Activated B cell treated with CpG ODN at 0.5 μM for 24 hours (primary cell): ENCODE data around the gene ROBO2. TPM values are rescaled to one million over a fixed set of nuclear protein-coding genes. Genes with fewer than 3 reads are reported as not detected.

ENCODE experiments used
- ATAC-seq: fragments of 200-7000 bp; cut with Tn5 transposase; one replicate; pipeline ENCODE4 v1.10.0; 2021; ENCODE audit warnings: low read depth, mild to moderate bottlenecking, moderate library complexity
- CTCF ChIA-PET: fragments of 350-600 bp; sonication (Branson Sonifier 250); formaldehyde crosslinking; loops from one replicate; lab custom pipeline; 2021; ENCODE audit warnings: antibody characterized with exemption; lab: Charles Lee
- POLR2A ChIA-PET: fragments of 350-600 bp; sonication (Branson Sonifier 250); formaldehyde crosslinking; loops from one replicate; lab custom pipeline; 2021; ENCODE audit warnings: antibody characterized with exemption; lab: Charles Lee
- DNase-seq: peaks from one replicate; pipeline ENCODE4 v3.0.0; 2022
- H3K27ac Mint-ChIP-seq: one replicate; pipeline ENCODE4 v1.8.0; 2020; ENCODE audit warnings: mixed read lengths
- H3K27me3 Mint-ChIP-seq: one replicate; pipeline ENCODE4 v1.8.0; 2021; ENCODE audit warnings: mixed read lengths
- H3K36me3 Mint-ChIP-seq: one replicate; pipeline ENCODE4 v1.8.0; 2021; ENCODE audit warnings: low read depth, mixed read lengths
- H3K4me1 Mint-ChIP-seq: one replicate; pipeline ENCODE4 v1.8.0; 2021; ENCODE audit warnings: mixed read lengths
- H3K4me3 Mint-ChIP-seq: one replicate; pipeline ENCODE4 v1.8.0; 2020; ENCODE audit warnings: mild to moderate bottlenecking, mixed read lengths
- H3K9me3 Mint-ChIP-seq: one replicate; pipeline ENCODE4 v1.8.0; 2020; ENCODE audit warnings: mixed read lengths
- CTCF ChIP-seq: fragments of 200-600 bp; IDR thresholded peaks from one replicate; pipeline ENCODE4 v1.8.0; 2022; ENCODE audit warnings: antibody characterized with exemption, mild to moderate bottlenecking
- intact Hi-C: fragments of 100-400 bp; cut with micrococcal nuclease; formaldehyde crosslinking; loops from one replicate; pipeline ENCODE4 v1.15.1; 2024
- total RNA-seq: library from RNA; stranded (reverse); gene quantifications from 2 replicates; pipeline ENCODE4 v1.2.3, GENCODE V29; 2022

Gene ROBO2
- total RNA-seq, 1 donor from 2014 or later = not detected

GRCh38 chr3:77652624-77653023 lies 612.7 kb downstream of the ROBO2 start:
- TF ChIP-seq CTCF = no peak
- H3K4me3 Mint-ChIP-seq = no peak overlapping the region
- intact Hi-C loops = no loop called here
- ChIA-PET POLR2A (no interaction called here), CTCF (no interaction called here)
- H3K4me1 Mint-ChIP-seq = no peaks in the 10 kb centered on the region
- ATAC-seq (no peak), DNase-seq (no peak)
- H3K36me3 Mint-ChIP-seq = no peaks in the 10 kb centered on the region
- H3K9me3 Mint-ChIP-seq = peaks cover 6% of the 10 kb centered on the region
- H3K27me3 Mint-ChIP-seq = no peaks in the 10 kb centered on the region
- no peak overlapping the region for H3K27ac Mint-ChIP-seq

DNA sequence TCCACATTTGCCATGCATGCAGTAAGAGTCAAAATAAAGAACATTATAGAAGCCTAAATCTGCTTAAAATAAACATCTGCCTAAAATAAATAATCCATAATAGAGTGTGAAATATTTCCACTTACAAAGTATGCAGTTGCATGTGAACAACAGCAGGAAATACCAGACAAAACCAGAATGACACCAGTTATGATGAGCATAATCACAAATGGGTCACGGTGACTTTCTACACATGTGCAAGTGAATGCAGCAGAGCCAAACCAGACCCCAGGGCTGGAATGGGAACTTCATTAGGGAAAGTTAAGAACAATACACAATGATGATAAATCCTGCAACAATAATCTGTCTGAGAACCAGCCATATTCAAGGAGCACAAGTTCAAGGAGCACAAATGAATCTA lies 615.5 kb downstream of the ROBO2 start:
- ChIA-PET CTCF (no interaction called here), POLR2A (no interaction called here)
- Mint-ChIP-seq H3K27ac (no peak overlapping the region), H3K4me3 (no peak overlapping the region), H3K27me3 (no peaks in the 10 kb centered on the region), H3K9me3 (peaks cover 10% of the 10 kb centered on the region), H3K4me1 (no peaks in the 10 kb centered on the region), H3K36me3 (no peaks in the 10 kb centered on the region)
- no peak for TF ChIP-seq CTCF
- DNase-seq (no peak), ATAC-seq (no peak)
- intact Hi-C loops = no loop called here

DNA sequence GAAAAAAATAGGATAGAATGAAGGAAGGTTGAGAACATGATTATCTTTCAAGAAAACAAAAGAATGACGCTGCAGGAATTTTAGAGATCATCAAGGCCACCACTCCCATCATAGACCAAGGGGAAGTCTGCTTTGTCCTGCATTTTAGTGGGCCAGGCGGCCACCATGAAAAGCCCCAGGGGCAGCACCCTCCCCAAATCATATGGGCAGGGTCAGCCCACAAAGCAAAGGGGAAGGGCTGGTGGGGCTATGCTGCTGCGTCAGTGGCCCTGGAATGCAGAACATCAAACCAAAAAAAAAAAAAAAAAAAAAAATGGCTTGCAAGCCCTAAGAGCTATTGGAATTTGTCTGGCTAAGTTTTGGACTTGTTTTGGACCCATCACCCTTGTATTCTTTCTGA lies 620.8 kb downstream of the ROBO2 start:
- TF ChIP-seq CTCF = no peak
- no peaks in the 10 kb centered on the region for H3K27me3 Mint-ChIP-seq
- H3K9me3 Mint-ChIP-seq = peaks cover 6% of the 10 kb centered on the region
- no peak for ATAC-seq
- DNase-seq = no peak
- intact Hi-C loops = no loop called here
- H3K36me3 Mint-ChIP-seq = no peaks in the 10 kb centered on the region
- H3K27ac Mint-ChIP-seq = no peak overlapping the region
- H3K4me1 Mint-ChIP-seq = no peaks in the 10 kb centered on the region
- ChIA-PET CTCF (no interaction called here), POLR2A (no interaction called here)
- H3K4me3 Mint-ChIP-seq = no peak overlapping the region

DNA sequence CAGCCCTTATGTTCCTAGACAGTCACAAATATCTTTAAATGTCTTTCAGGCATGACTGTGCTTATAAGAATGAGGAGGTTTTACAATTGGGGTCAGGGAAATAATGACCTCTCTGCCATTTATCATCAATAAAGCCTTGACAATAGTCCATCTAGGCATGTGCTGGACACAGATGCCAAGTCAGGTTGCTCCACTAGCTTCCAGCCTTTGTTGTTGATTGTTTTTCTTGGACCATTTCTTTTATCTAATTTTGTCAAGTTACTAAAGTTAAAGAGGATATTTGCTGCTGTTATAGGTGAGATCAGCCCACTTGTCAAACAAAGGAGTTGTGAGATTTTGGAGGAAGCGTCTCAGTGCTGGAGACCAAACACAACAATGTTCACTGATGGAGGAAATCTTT lies 628.0 kb downstream of the ROBO2 start:
- intact Hi-C loops = no loop called here
- DNase-seq (no peak), ATAC-seq (no peak)
- H3K9me3 Mint-ChIP-seq = peaks cover 6% of the 10 kb centered on the region
- H3K4me3 Mint-ChIP-seq = no peak overlapping the region
- TF ChIP-seq CTCF = no peak
- no peak overlapping the region for H3K27ac Mint-ChIP-seq
- no peaks in the 10 kb centered on the region for H3K36me3 Mint-ChIP-seq
- ChIA-PET CTCF (no interaction called here), POLR2A (no interaction called here)
- no peaks in the 10 kb centered on the region for H3K4me1 Mint-ChIP-seq
- H3K27me3 Mint-ChIP-seq = no peaks in the 10 kb centered on the region

GRCh38 chr3:77668376-77668775 lies 628.5 kb downstream of the ROBO2 start:
- peaks cover 8% of the 10 kb centered on the region for H3K9me3 Mint-ChIP-seq
- POLR2A ChIA-PET = no interaction called here
- CTCF ChIA-PET = no interaction called here
- TF ChIP-seq CTCF = no peak
- H3K4me3 Mint-ChIP-seq = no peak overlapping the region
- DNase-seq (no peak), ATAC-seq (no peak)
- H3K27me3 Mint-ChIP-seq = no peaks in the 10 kb centered on the region
- intact Hi-C loops = no loop called here
- no peaks in the 10 kb centered on the region for H3K4me1 Mint-ChIP-seq
- no peak overlapping the region for H3K27ac Mint-ChIP-seq
- no peaks in the 10 kb centered on the region for H3K36me3 Mint-ChIP-seq
